ENCODE data around the gene SMYD3.

- TF ChIP-seq POLR2A (IDR thresholded peaks at IDR 0.05; ENCODE audit: low read depth, low read length) = no peak
- no peak for TF ChIP-seq CTCF (conservative IDR thresholded peaks at IDR 0.05; ENCODE audit: low read depth, low read length)
- no peak for TF ChIP-seq RAD21 (IDR thresholded peaks at IDR 0.05; ENCODE audit: low read length)
- TF ChIP-seq USF2 (IDR thresholded peaks at IDR 0.05; ENCODE audit: low read depth, low read length) = no peak
- no peak for TF ChIP-seq CEBPB (IDR thresholded peaks at IDR 0.05; ENCODE audit: low read depth, low read length)
- TF ChIP-seq MXI1 (IDR thresholded peaks at IDR 0.05; ENCODE audit: borderline replicate concordance, low read depth, low read length) = no peak
- no peak for TF ChIP-seq RFX5 (IDR thresholded peaks at IDR 0.05; ENCODE audit: low read depth, low read length)
- no peak for TF ChIP-seq NFE2L2 (IDR thresholded peaks at IDR 0.05; ENCODE audit: low read depth, low read length)
- TF ChIP-seq MAZ (IDR thresholded peaks at IDR 0.05; ENCODE audit: borderline replicate concordance, low read depth, low read length) = no peak
- no peak for TF ChIP-seq SMC3 (IDR thresholded peaks at IDR 0.05; ENCODE audit: low read depth, low read length)
Measured at GRCh38 chr1:245772325-245772724, 734.8 kb downstream of the SMYD3 start.
